Heart right ventricle (tissue), 16 donors: ENCODE results near the gene KLHL4. TPM values are rescaled to one million over a fixed set of nuclear protein-coding genes. Genes with fewer than 3 reads are reported as not detected.

Source experiments
- ATAC-seq, 8 donors: fragments of 200-7000 bp; cut with Tn5 transposase; one replicate each; pipeline ENCODE4 v1.9.1; 2020; ENCODE audit warnings: mild to moderate bottlenecking in 8 of 8, moderate library complexity in 8 of 8, moderate number of reproducible peaks in 1 of 8
- DNase-seq, 2 donors: peaks; one replicate each; pipeline ENCODE4 v3.0.0-alpha.2; 2020
- H3K27ac ChIP-seq, 10 donors: fragments of 200-600 bp; sonication (generic) in 2 of 10; one replicate each; pipeline versions ENCODE4 v1.5.0 to v1.8.0; 2020 to 2022; ENCODE audit warnings: mild to moderate bottlenecking in 3 of 10
- H3K27me3 ChIP-seq, 7 donors: fragments of 200-600 bp; one replicate each; pipeline ENCODE4 v1.8.0; 2021 to 2022; ENCODE audit warnings: mild to moderate bottlenecking in 2 of 7
- H3K36me3 ChIP-seq, 9 donors: fragments of 200-600 bp; sonication (generic) in 1 of 9; one replicate each; pipeline versions ENCODE4 v1.5.0 to v1.8.0; 2020 to 2022; ENCODE audit warnings: mild to moderate bottlenecking in 2 of 9
- H3K4me1 ChIP-seq, 9 donors: fragments of 200-600 bp; sonication (generic) in 1 of 9; one replicate each; pipeline versions ENCODE4 v1.5.0 to v1.8.0; 2020 to 2022; ENCODE audit warnings: mild to moderate bottlenecking in 4 of 9
- H3K4me3 ChIP-seq, 10 donors: fragments of 200-600 bp; sonication (generic) in 2 of 10; one replicate each; pipeline versions ENCODE4 v1.5.0 to v1.8.0; 2020 to 2022; ENCODE audit warnings: mild to moderate bottlenecking in 7 of 10, moderate library complexity in 2 of 10
- H3K9me3 ChIP-seq, 11 donors: fragments of 200-600 bp in 10 of 11; sonication (generic) in 2 of 11; one replicate each; pipeline versions ENCODE4 v1.5.0 to v1.8.0; 2013 to 2022; ENCODE audit warnings: mild to moderate bottlenecking in 2 of 11, control low read depth in 1 of 11, moderate library complexity in 1 of 11
- CTCF ChIP-seq, 9 donors: fragments of 200-600 bp; sonication (generic) in 2 of 9; IDR thresholded peaks; one replicate each; pipeline versions ENCODE4 v1.5.0 to v1.8.0; 2021 to 2022; ENCODE audit warnings: antibody characterized with exemption in 9 of 9, mild to moderate bottlenecking in 5 of 9, moderate library complexity in 1 of 9
- WGBS, 2 donors: extraction: QIAGEN DNeasy Blood & Tissue Kit; methylation state at CpG; one replicate each; pipeline ENCODE4 v1.1.7; 2013; ENCODE audit warnings: inconsistent platforms in 1 of 2; 5-methylcytosine and 5-hydroxymethylcytosine counted together
- intact Hi-C, 10 donors: fragments of 100-400 bp; cut with DNase I; formaldehyde crosslinking; loops; one replicate each; pipeline versions ENCODE4 v1.11.1 to v1.14.2; 2022
- polyA plus RNA-seq, 2 donors: library from polyadenylated mRNA; stranded (reverse); fragments of 200-250 nt; gene quantifications; one replicate each; pipeline ENCODE4 v1.2.3, GENCODE V29; 2013
- total RNA-seq, 10 donors: library from RNA; stranded (reverse); fragmentation: NEBNext Ultra II Directional in 3 of 10; extraction: Animal tissue kit (Norgen Biotek cat#: 25700) in 3 of 10; gene quantifications; one replicate each; pipeline versions ENCODE4 v1.2.1 to v1.2.4, GENCODE V29; 2021 to 2023
- donor health status: Arrhythmogenic right ventricular cardiomyopathy.
- donor health status: ischemic (EF 13 %, LVEDD 7.1; RV severe dilation, severe dysfunction).
- donor health status: healthy with polysubstance abuse.
- donor health status: DM: no; HTN: yes; CAD: no.
- donor health status: DM: no; HTN: no; CAD: no.
- donor health status: ischemic (EF 25% LVEDD 6.9; RV normal size, moderate dysfunction).
- donor health status: ischemic (EF 25% LVEDD 5.7; RV mildly dilated, moderate dysfunction).
- donor health status: healthy.
- donor health status: DM: yes; HTN: yes; CAD: no.
- donor health status: Ischemic cardiomyopathy.
- donor health status: ischemic (EF 35%, LVEDD 5.7; RV mildly dilated, moderate dysfunction).
- donor health status: nonischemic (EF 11% LVEDD 7.7; RV severe dilation, severe dysfunction).
- donor health status: DM: yes; HTN: yes; CAD: no.
- donor health status: PGD.
- donor health status: ischemic (EF 29% LVEDD 5.4; RV normal size, mild dysfunction).
- donor health status: nonischemic (EF 23%, LVEDD 6.1; RV moderate dilation, normal function).

Gene KLHL4
- total and polyA plus RNA-seq, 12 donors = 0.15 to 2.5 (median 1.1) TPM

DNA sequence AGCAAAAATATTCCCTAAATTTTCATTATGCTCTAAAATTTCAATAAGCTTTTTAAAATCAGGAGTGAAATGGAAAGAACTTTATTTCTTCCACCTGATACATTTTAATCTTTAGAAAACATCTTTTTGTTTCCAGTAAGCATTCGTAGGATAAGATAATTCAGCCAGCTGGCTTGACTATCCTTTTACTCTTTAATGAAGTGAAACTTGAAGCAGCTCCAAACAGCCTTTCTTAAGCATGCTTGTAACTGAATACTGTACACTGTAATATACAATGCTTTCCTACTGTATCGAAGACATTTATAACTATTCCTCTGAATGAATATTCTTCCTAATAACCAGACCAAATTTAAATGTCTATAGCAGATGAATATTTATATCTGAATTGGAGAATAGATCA, 98.8 kb downstream of the KLHL4 start:
- H3K36me3 ChIP-seq = no peaks in the 10 kb centered on the region
- TF ChIP-seq CTCF (IDR thresholded peaks at IDR 0.05) = no peak
- ATAC-seq (no peak), DNase-seq (no peak)
- no peak overlapping the region for H3K4me3 ChIP-seq
- peaks cover 0 to 5% (median 0%) of the 10 kb centered on the region in 9 donors for H3K4me1 ChIP-seq
- WGBS, 2 donors = 23 to 40% methylated on average over 2 of the region's 2 CpGs
- peaks cover 0 to 6% (median 0%) of the 10 kb centered on the region in 7 donors for H3K27me3 ChIP-seq
- no peak overlapping the region for H3K27ac ChIP-seq
- no peaks in the 10 kb centered on the region for H3K9me3 ChIP-seq
- intact Hi-C loops = no loop called here

- Histone ChIP-seq H3K9me3 (no peaks in the 10 kb centered on the region), H3K27ac (no peak overlapping the region), H3K4me1 (peaks cover 0 to 11% (median 0%) of the 10 kb centered on the region in 9 donors), H3K4me3 (no peak overlapping the region), H3K36me3 (no peaks in the 10 kb centered on the region), H3K27me3 (peaks cover 0 to 4% (median 0%) of the 10 kb centered on the region in 7 donors)
- no peak for TF ChIP-seq CTCF (IDR thresholded peaks at IDR 0.05)
- ATAC-seq (peak in 1 of 8 donors; percentile 33), DNase-seq (peak in 1 of 2 donors; percentile 3)
- intact Hi-C loops = no loop called here
- 16 to 22% methylated on average over 2 of the region's 2 CpGs for WGBS, 2 donors
These were observed 104.1 kb downstream of the KLHL4 start for GRCh38 chrX:87621697-87622096.

GRCh38 chrX:87626996-87627395, 109.4 kb downstream of the KLHL4 start:
- intact Hi-C loops = no loop called here
- H3K4me1 ChIP-seq = peaks cover 0 to 9% (median 0%) of the 10 kb centered on the region in 9 donors

DNA sequence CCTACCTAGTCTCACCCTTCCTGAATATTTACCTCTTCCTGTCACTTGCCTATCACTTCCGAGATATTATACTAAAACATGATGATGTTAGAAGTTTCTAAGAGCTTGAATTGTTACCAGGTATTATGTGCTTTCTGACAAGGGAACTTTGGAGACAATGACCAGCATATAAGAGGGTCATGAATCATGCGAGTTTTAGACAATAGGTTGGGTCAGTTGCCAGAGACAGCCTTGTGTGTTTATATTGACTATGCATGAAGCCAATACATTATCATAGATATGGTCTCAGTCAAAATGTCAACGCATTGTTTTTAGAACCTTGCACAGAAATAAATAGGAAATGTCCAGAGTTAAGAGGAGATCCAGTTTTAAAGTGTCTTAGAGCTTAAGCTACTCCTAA, 116.8 kb downstream of the KLHL4 start:
- peak in 1 of 8 donors; percentile 31 for ATAC-seq
- DNase-seq = no peak
- WGBS, 2 donors = 44 to 49% methylated on average over 3 of the region's 3 CpGs

More at GRCh38 chrX:87626996-87627395, 109.4 kb downstream of the KLHL4 start:
- Histone ChIP-seq H3K27me3 (no peaks in the 10 kb centered on the region), H3K27ac (no peak overlapping the region), H3K4me3 (no peak overlapping the region), H3K9me3 (no peaks in the 10 kb centered on the region), H3K36me3 (no peaks in the 10 kb centered on the region)
- DNase-seq = no peak
- WGBS, 2 donors = 67 to 76% methylated on average over 3 of the region's 3 CpGs
- no peak for ATAC-seq
- TF ChIP-seq CTCF (IDR thresholded peaks at IDR 0.05) = no peak

More for the DNA sequence above, 116.8 kb downstream of the KLHL4 start:
- peak overlapping the region in 1 of 10 donors; percentile 26 for H3K27ac ChIP-seq
- peaks cover 0 to 10% (median 0%) of the 10 kb centered on the region in 9 donors for H3K4me1 ChIP-seq
- H3K9me3 ChIP-seq = peaks cover 0 to 2% (median 0%) of the 10 kb centered on the region in 11 donors
- no peak for TF ChIP-seq CTCF (IDR thresholded peaks at IDR 0.05)
- H3K27me3 ChIP-seq = peaks cover 0 to 12% (median 0%) of the 10 kb centered on the region in 7 donors
- no peaks in the 10 kb centered on the region for H3K36me3 ChIP-seq
- intact Hi-C loops = no loop called here
- H3K4me3 ChIP-seq = no peak overlapping the region
